Muscle of back (tissue), 11 donors: ENCODE data around the gene MYH7B. TPM values are rescaled to one million over a fixed set of nuclear protein-coding genes. Genes with fewer than 3 reads are reported as not detected.

Experiments
- DNase-seq, 3 donors: peaks; one replicate each; pipeline versions ENCODE4 v3.0.0 to v3.0.0-alpha.2; 2013
- polyA plus RNA-seq, 10 donors: library from polyadenylated mRNA; unstranded; fragments of 120-200 nt; gene quantifications; one replicate each; pipeline ENCODE4 v1.2.1, GENCODE V29; 2013; ENCODE audit not compliant: insufficient read length in 10 of 10

Gene MYH7B
- polyA plus RNA-seq, 10 donors: 18.4 to 132 (median 74.6) TPM

DNA sequence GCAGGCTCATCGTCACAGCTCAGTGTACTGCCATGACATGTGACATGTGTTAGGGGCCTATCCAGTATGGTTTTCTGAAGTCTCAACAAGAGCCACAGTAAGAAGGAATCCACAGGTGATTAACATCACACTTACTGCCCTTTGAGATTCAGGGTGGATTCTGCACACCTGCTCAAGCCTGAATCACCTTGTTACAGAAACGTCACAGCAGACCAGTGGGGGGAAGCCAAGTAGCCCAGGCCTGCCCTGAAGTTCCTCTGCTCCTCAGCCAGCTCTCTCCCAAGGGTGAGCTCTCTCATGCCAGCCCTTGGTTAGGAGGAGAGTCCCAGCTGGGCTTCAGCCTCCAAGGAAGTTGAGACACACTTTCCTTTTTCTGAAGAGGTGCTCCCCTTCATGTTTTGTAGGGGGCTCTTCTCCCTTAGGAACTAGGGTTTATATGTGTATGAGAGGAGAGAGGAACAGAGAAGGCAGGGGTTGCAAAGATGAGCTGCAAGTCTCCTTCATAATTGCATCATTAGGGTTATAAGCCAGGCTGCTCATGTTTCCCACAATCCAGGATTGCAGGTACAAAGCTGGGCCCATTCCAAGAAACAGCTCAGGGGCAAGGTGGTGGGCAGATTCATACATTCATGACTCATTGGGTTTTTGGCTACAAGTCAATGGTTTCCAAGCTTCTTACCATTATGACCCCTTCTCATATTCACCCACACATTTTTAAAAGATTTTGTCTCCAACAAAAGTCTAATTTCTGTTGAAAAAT, 11.7 kb upstream of the MYH7B start:
- no peak for DNase-seq

DNA sequence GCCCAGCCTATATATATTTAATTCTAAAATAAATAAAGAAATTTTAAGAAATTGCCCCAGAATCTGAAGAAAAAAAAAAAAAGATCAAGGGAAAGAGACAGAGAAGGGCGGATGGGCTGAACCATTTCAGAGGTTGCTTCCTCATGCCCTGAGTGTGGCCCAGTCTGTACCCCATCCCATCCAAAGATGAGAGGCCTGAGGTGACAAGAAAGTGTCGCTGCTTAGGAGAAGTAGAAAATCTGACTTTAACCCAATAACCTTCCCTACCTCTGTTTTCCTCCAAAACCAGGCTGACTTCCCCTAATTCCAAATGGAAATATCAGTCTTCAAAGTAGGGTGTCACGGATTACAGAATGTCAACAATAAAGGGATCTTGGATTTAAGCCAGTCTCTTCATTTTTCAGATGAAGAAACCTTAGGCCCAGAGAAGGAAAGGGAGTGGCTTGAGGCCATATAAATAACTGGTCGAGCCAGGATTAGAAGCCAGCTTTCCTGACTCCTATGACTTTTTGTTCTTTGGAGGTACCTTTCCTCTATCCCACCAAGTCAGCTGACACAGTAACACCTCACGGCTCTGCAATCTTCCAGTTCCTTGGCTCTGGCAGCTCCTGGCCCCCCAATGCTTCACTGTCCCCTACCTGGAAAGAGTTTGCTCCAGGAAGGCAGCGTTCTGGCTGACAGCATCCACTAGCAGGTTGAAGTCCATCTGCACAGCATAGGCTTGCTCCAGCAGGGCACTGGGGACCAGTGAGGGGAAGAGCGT, 10.2 kb upstream of the MYH7B start:
- no peak for DNase-seq

DNA sequence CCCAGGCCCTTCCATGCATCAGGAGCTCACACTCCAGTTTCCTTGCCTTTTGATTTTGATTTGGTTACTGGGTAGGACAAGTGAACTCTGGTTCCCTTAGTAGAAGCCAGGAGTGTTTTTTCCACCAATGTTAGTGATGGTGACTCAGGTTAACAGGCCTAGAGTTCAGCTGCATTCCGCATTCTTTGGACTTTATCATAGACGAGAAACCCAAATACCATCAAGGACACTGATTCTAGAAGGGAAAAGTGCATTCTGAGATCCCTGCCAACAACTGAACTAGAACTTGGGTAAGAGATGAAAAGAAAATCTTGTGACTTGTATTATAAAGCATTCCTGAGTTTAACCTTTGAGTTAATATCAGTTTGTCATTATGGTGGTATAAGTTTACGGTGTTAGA, 9.0 kb upstream of the MYH7B start:
- DNase-seq: no peak

DNA sequence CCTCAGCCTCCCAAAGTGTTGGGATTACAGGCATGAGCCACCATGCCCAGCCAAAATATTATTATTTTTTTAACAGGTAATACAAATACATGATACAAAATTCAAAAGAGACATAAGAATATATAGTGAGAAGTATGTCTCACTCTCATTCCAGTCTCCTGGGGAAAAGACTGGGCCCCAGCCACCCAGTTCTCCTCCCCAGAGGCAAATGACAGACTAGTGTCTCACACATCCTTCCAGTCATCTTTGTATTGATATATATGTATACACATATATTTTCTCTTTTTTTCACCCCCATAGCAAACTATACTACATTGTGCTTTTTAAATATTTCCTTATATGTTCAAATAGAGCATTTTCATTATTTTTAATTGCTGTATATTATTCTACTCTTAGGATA, 8.3 kb upstream of the MYH7B start:
- DNase-seq: no peak

DNA sequence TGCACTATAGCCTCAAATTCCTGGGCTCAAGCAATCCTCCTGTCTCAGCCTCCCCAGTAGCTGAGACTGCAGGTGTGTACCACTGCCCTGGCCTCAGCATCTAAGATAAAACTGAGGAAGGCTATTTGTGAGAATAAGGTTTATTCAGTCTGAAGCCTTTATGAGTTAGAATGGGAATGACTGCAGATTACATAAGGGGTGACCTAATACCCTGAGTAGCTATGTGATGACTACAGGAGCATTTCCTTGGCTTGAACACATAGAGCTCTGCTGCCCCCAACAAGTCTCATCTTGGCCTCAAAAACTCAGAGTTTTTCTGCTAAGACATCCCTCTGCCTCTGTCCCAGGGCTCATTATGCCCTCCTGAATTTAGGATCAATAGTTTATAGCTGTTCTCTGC, 7.6 kb upstream of the MYH7B start:
- DNase-seq: no peak

DNA sequence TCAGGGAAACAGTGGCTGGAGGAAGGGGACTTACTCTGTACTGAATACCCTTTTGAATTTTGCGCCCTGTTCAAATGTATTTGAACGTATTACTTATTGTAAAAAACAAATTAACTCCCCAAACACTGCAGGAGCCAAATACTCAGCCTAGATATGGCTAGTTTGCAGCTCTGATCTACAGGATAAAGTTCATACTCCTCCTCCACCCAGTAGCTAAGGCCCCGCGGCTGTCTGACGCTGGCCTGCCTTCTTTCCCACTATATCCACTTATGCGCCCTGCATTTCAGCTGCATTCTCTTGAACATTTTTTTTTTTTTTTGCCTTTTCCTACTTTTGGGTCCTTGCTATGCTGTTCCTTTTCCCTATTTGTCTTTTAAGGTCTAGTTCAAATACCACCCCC, 6.5 kb upstream of the MYH7B start:
- DNase-seq: no peak

DNA sequence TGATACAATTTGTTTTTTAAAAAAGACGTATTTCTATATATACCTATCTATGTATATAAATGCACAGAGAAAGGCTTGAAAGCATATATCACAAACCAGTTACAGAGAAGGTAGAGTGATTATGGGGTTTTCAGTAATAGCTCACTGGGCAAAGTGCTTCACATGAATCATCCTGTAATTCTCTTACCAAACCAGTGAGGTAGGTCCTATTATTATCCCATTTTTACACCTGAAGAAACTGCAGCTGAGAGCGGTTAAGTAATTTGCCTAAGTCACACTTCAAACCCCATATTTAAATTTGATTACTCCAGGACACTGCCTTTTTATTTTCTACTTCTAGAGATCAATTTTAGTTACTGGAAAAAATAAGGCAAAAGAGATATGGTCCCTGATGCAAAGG, 4.4 kb upstream of the MYH7B start:
- DNase-seq: no peak

DNA sequence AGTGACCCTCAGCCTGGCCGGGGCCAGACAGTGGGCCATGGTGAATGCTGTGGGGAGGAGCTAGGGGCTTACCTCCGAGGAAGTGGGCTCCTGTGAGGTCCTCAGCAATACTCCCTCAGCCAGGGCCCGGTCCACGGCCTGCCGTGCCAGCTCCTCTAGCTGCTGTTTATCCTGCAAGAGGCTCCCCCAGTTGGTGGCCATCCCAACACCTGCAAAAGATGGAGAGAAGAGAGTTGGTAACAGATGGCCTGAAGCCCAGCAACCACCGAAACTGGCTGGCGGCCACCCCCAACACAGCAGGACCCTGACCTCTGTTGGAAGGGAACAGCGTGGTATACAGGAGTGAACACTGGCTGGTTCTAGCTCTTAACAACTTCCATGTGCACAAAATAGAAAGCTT, 4.0 kb upstream of the MYH7B start:
- no peak for DNase-seq

DNA sequence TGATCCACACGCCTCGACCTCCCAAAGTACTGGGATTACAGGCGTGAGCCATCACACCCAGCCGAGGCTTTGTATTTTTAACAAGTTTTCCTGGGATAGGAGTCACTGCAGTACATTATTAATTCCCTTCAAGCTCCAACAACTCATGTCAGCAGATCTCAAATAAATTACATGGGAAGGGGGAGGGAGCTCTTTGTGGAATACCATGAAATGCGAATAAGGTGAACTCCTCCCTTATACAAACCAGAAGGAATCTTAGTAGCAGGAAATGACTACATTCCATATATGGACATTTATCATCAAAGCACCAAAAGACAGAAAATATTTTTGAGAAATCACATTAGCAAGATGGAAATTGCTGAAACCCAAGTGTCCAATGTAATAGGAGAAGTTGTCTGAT, 3.0 kb upstream of the MYH7B start:
- DNase-seq: peak in 1 of 3 donors; percentile 51

DNA sequence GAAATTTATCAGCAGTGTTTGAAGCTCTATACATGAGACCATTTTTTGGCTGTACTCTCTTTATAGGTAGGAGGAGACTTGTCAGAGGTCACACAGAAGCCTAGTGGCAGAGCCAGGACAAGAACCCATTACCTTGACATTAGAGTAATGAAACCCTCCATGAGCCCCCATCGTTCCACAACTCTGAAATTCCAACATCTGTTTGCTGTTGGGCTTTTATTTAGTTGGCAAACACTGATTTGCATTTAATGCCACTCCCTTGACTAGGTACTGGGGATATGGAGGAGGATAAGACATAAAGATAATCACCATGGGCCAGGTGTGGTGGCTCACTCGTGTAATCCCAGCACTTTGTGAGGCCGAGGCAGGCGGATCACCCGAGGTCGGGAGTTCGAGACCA, 1.7 kb upstream of the MYH7B start:
- DNase-seq: no peak

DNA sequence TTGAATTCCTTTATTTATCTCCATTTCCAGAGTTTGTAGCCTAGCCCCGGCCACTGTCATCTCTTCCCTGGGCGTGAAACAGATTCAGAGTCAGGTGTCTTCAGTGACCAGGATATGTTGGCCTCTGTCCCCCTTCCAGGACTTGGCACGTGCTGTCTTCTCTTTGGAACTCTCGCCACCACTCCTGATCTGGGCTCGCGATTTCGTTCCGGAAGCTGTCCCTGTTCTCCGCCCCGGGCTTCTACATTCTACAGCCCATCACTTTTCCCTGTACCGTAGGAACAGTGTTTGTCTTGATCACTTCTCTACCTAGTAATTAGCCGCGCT, 801 bp upstream of the MYH7B start:
- DNase-seq: peak in 2 of 3 donors; percentile 47

DNA sequence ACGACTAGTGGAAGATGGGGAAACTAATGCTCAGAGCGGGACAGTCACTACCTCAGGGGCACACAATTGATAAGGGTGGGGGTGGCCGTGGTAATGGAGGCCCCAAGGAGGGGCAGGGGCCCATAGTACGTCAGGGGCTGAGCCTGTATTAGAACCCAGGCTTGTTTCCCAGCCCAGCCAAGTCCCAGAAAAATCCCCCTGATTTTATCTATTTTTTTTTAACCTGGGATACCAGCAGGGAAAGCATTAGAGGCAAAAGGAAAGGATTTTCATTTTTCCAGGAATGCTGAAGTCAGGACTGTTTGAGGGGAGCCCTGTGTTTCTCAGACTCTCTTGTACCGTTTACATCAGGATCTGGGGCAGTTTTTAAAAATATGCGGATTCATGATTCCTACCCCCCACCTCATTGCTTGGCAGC, 382 bp downstream of the MYH7B start:
- DNase-seq: no peak

DNA sequence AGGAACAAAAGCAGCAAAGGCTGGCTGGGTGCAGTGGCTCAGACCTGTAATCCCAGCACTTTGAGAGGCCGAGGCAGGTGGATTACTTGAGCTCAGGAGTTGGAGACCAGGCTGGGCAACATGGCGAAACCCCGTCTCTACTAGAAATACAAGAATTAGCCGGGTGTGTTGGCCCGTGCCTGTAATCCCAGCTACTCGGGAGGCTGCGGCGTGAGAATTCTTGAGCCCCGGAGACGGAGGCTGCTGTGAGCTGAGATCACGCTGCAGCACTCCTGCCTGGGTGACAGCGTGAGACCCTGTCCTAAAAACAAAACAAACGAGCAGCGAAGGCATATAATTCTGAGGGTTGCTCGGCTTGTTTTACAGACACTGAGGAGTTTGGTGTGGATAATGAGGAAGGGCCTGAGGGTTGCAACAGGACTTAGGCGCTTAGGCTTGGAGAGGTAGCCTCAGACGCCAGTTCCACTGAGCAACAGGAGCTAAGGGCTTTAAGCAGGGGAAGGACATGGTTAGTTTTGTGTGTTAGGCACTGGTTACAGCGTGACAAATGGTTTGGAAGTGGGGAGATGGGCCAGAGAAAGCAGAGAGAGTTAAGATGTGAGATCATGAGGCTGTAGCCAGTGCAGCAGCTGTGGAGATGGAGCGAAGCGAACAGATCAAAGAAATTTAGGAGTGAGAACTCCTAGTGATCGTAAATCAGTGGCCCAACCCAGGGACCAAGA, 1.2 kb downstream of the MYH7B start:
- peak in 1 of 3 donors; percentile 32 for DNase-seq

DNA sequence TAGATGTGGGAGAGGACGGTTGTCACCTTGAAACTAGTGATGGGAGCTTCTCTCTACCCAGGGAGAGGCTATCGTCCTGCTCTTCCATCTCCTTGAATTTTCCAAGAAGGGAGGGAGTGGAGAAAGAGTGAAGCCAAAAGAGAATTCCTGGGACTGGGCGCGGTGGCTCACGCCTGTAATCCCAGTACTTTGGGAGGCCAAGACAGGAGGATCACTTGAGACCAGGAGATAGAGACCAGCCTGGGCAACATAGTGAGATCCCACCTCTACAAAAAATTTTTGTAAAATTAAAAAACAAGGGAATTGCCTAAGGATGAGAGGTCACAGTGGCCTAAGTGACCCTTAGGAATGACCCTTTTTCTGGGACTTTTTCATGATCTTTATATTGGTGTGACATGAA, 8.8 kb downstream of the MYH7B start:
- no peak for DNase-seq

DNA sequence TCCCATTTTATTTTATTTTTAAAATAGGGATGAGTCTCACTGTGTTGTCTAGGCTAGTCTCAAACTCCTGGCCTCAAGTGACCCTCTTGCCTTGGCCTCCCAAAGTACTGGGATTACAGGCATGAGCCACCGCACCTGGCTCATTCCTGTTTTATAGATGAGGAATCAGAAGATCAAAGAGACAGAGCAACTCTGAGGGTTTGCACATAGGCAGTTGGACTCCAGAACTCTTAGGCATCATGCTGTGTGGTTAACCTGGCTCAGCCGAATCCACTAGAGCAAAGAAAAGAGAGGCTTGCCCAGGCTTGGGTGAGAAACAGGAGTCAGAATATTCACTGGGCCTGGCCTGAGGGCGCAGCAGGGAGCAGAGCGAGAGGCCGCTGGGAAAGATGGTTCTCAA, 9.4 kb downstream of the MYH7B start:
- no peak for DNase-seq

DNA sequence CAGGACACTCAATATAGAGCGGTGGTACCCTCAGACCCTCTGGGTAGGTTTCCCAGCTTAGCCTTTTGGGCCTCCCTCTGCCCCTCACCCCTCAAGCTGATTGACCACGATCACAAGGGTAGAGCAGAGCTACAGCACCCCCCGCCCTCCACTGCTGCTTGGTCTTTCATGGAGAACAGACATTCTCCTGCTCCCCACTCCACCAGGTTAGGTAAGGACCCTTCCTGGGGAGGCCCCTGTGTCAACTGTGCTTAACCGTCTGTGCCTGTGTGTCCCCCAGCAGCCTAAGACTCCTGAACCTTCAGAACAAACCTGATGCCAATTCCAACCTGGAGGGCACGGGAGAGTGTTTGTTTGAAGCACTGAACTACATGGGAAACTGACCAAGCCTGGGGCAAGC, 11.8 kb downstream of the MYH7B start:
- DNase-seq: no peak

DNA sequence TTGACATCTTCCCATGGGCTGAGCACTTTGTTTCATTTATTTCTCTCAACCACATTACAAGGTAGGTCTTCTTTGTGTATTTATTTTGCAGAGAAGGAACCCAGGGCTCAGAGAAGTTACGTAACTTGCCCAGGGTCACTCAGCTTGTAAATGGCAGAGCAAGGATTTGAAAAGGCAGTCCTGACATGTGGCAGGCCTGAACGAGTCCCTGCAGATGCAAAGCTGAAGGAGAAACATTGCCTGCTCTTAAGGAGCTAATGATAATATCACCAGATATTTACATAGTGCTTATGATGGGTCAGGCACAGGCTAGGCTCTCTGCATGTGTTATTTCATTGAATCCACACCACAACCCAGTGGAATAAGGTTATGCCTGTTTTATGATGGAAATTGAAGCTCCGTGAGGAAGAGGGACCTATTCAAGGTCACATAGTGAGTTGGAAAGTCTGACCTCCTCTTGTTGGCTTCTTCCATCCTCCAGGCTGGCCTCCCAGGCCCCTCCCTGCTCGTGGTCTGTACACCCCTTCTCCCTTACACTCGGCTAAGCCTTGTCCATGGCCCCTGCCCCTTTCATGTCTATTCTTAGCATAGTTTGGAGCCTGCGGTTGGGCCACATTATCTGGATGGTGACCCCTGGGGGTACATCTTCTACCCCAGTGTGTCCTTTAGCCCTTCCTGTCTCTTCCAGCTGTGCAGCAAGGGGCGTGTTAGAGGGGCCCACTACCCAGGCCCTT, 12.5 kb downstream of the MYH7B start:
- DNase-seq: no peak

DNA sequence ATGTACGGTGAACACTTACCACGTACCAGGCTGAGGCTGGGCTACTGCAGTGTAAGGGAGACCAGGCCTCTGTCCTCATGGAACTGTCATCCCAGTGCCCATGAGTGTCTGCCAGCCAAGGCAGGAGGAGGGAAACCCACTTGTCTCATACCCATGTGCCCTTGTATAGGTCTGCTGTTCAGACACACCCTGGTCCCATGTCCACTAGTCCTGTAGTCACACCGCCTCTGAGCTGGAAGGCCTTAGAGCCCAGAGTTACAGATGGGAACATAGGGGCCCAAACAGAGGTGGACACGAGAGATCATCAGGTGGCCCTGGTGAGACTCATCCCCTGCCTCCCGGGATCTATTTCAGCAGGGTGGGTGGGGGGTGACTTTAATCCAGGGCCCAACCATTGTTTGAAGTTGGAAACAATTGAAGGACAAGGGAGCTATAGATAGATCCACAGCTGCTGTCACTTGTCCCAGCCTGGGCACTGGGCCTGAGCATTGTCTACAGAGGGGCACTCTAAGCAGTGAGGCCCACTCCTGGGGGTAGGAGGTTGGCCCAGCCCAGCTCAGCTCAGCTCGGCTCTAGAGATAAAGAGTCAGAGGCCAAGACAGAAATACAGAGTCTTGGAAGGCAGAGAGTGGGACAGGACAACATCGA, 14.6 kb downstream of the MYH7B start:
- no peak for DNase-seq

DNA sequence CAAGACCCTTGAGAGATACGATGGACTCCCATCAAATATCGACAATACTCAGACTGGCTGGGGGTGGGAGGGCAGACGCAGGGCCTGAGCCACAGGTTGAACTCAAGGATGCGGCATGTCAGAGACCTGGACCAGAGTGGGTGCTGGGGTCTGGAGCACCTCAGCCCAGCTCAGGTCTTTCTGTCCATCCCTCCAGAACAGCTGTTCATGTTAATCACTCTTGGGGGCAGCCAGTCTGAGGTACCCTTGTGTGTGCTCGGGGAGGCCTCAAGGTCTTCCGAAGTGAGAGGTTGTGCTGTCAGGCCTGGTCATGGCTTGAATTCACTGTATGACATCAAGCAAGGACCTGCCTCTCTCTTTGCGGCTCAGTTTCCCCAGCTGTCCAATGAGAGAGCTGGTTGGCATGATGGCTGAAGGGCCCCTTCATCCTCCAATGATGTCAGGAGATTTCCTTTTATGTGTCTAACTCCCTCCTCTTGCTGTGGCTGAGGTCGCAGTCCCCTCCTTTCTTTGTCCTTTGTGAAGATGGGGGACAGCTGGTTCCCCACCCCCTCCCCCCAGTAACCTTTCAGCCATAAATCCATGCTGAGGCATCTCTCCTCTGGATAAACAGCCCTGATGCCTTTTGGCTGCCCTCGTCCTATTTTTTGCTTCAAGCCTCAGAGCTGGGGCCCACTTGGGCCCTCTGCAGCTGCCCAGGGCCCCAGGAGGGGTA, 15.3 kb downstream of the MYH7B start:
- DNase-seq: no peak

DNA sequence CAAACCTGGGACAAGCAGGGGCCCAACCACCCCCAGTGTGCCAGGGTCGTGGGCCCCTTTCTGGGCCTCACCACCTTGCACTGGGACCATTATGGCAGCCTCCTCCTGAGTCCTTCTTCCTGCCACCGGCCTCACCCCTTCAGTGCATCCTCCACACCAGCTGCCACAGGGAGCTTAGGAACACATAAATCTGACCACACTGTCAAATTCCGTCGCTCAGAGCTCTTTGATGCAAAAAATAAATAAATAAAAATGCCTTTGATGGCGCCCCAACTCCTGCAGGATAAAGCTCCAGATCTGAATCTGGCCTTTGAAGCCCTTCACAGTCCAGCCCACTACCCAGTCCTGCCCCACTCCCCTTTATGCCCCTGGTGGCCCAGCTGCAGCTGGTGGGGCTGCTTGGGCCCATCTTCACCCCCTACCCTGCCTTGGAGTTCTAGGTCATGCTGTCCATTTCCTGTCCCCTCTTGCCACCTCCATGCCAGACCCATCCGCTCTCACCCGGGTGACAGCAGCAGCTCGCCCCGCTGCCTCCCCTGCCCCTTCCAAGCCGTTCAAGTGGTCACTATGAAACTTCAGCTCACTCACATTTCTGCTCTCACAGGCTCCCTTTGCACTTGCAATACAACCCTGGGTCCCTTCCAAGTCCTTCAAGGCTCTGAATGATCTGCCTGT, 16.0 kb downstream of the MYH7B start:
- DNase-seq: no peak

DNA sequence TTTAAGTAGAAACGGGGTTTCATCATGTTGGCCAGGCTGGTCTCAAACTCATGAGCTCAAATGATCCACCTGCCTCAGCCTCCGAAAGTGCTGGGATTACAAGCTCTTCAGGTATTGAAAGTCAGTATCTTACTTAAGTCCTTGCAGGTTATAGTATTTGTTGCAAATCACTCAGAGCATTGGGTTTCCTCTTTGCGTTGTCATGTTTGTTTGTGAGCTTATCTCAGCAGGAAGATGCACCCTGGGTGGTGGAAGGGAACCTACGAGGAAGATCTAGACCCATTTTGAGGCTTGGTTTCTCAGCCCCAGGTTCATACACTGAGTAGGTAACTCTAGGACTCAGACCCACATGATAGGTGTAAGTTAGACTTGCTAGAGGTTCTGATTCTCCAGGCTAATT, 18.6 kb downstream of the MYH7B start:
- DNase-seq: no peak
